H1 (cell line): ENCODE results near the gene WWC2. TPM values are rescaled to one million over a fixed set of nuclear protein-coding genes. Genes with fewer than 3 reads are reported as not detected.

ENCODE experiments used
- RAD21 ChIP-seq, 2 experiments: IDR thresholded peaks in 1 of 2; conservative IDR thresholded peaks in 1 of 2; 2 replicates each; pipeline ENCODE4 v1.6.1; 2011; ENCODE audit warnings: low read depth in 2 of 2, low read length in 2 of 2, improper control_type of control experiment in 1 of 2, inconsistent platforms in 1 of 2, mild to moderate bottlenecking in 1 of 2, moderate library complexity in 1 of 2
- polyA plus RNA-seq, 7 experiments: library from polyadenylated mRNA; depleted of rRNA in 3 of 7; stranded (reverse) in 5 of 7; unstranded in 2 of 7; fragments of >200 nt in 5 of 7; fragments of 200-250 nt in 2 of 7; gene quantifications; 1 replicate in 5 of 7; 2 replicates in 1 of 7; 4 replicates in 1 of 7; pipeline versions ENCODE4 v1.2.1 to v1.2.3, GENCODE V29; 2011 to 2013; ENCODE audit warnings: missing spikeins in 2 of 7, mixed read lengths in 2 of 7
- total RNA-seq: library from RNA; stranded (reverse); fragmentation: NEBNext Ultra II Directional; extraction: Animal tissue kit (Norgen Biotek cat#: 25700); gene quantifications from 2 replicates; pipeline ENCODE4 v1.2.1, GENCODE V29; 2021

WWC2 gene
- total and polyA plus RNA-seq, 2 of the 8 experiments (the other 6 are each of a cell fraction or from before 2014, with no cell fraction given): 17.6 to 135 TPM

DNA sequence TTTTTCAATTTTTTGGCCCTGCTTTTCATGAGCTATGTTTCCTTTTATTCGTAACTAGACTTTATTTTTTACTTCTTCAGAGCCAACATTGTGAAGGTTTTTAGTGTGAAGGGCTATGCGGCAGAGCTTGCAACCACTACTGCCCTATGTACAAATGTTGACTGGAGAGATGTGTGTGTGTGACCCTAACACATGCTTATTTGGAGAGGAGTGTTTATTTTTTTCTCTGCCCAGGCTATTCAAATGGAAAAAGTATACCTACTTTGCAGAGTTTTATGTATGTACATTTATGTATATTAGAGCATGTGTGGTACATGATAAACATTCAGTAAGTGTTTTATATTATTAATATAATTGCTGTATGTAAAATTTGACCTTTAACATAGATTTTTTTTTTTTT, 86.5 kb downstream of the WWC2 start (continued):
- TF ChIP-seq RAD21 (IDR thresholded peaks at IDR 0.05 in 1 of 2, conservative IDR thresholded peaks at IDR 0.05 in 1 of 2; ENCODE audit: low read depth in 2 of 2, low read length in 2 of 2): no peak
